IPS-NIHi7 (cell line): ENCODE results near the gene ZIC4.

ENCODE experiments used
- DNase-seq: peaks from one replicate; pipeline ENCODE4 v3.0.0; 2012; ENCODE audit warnings: mixed read lengths; ENCODE audit errors: extremely low spot score

ZIC4 gene

GRCh38 chr3:147406028-147406931 lies at the start of gene ZIC4:
Gene ZIC4 (minus strand): TSS chr3:147406543. CDS start chr3:147402797, 3,746 bp downstream.
- DNase-seq = no peak

GRCh38 chr3:147449669-147450068 lies 43.3 kb upstream of the ZIC4 start:
- no peak for DNase-seq

DNA sequence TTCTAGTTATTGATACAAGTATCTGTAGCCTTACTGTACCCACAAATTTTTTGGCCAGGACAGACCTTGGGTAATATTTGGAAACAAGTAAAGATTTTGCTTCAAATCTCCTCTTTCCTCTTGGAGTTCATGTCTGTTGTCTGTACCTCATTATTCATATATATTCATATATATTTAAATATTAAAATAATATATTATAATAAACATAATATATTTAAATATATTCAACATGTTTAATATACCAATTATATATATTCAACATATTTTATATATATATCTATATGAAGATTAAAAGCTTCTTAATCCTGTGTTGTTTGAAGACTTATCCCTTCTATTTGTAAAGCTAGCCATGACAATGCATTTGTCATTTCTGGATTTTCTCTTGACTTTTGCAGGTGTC lies 40.9 kb upstream of the ZIC4 start:
- no peak for DNase-seq

GRCh38 chr3:147431751-147432150 lies 25.4 kb upstream of the ZIC4 start:
- no peak for DNase-seq

DNA sequence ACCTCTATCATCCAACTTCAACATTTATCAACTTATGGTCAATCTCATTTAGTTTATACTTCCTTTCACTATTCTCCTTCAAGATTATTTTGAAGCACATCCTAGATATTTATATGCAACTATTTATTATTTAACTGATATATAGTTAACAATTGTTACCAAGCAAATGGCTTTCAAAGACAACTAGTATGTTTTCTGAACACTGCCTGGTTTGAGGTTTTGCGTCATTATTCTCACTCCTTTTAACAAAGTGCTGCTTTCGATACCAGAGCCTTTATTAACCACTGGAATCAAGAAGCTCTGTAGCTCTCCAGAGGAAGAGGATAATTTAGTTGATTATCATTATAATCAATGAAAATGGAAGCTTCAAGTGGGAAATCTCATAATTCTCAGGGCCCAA lies 22.4 kb upstream of the ZIC4 start:
- DNase-seq = no peak

DNA sequence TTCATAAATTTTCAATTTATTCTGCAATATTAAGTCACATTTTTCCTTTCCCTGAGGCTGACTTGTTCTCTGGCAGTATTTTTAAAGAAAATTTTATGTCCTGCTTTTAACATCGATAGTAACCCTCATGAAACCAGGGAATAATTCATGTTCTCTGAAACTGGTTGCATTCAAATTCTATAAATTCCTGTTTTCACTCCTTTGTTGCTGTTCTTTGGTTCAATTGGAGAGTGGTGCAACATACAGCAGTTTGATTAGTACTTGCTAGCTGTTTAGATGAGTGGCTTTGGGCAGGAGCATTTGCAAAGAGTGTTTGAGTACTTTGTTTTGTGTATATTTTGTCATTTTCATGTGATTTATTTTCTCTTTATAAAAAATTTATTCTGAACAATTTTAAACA lies 22.0 kb upstream of the ZIC4 start:
- no peak for DNase-seq

DNA sequence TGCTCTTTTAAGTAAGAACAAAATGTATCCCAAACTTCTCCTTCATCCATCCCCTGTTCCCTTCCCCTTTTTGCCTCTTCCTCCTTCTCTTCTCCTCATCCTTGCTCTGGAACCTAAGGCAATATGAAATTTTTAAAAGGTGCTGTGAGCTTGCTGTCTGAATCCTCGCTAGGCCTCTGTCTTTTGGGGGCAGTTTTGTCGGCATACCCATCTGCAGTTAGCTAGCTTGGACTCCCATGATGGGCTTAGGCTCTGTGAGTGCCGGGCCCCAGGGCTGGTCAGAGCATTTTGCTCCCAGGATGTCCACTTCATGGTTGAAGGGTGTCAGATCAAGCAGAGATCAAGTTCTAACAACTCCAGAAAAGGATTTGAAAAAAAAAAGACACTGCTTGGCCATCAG lies 21.4 kb upstream of the ZIC4 start:
- DNase-seq = no peak

DNA sequence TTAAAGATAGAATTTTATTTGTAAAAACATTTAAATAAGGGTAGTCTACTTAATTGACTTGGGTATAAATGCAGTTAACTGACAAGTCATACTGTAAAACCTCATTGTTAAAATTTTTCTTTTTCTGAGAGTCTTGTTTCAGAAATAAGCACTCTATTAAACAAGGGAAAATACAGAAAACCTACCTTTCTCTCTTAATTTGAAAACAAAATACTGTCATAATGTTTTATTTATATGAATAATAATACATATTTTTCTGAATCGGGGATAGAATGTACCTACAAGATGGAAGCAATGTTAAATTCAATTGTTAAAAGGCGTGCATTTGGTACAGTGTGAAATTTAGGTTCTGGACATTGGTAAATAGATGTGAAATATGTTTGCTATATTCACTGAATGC lies 20.6 kb upstream of the ZIC4 start:
- DNase-seq = no peak

GRCh38 chr3:147425388-147425850 lies 19.1 kb upstream of the ZIC4 start:
- DNase-seq = no peak

DNA sequence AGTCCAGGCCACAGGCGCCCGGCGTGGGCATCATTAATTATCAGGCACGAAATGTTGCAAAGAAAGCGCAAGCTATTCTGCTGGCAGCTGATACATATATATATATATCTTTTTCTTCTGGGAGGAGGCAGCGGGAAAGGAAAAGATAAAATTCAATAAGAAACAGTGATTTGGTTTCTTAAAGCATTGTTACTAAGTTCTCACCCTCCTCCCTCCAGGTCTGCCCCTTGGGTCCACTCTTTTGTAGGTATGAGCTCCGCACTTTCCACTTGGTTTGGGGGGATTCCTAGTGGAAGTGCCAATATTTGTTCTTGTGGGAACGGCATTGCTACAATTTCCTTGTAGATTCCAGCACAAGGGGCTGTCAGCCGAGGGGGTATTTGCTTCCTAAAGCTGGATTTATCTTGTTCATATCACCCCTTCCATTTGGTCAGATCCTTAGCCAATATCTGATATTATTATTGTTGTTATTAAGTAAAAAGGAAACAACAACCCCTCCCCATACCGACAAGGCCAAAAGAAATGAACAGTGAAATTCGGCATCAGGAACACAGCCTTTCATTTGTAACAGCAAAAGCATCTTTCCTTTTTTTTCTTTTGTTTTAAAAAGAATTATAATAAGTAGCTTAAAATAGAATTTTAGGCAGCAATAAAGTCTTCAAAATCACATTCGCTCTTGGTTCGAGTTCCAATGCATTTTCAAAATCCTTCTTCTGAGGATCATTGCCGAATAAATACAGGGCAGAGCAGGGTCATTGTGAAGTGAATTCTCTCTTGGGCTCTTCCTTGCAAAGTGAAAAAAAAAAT lies 18.4 kb upstream of the ZIC4 start:
- DNase-seq = no peak

- DNase-seq = no peak
Observed at GRCh38 chr3:147423798-147424580, 17.6 kb upstream of the ZIC4 start.

DNA sequence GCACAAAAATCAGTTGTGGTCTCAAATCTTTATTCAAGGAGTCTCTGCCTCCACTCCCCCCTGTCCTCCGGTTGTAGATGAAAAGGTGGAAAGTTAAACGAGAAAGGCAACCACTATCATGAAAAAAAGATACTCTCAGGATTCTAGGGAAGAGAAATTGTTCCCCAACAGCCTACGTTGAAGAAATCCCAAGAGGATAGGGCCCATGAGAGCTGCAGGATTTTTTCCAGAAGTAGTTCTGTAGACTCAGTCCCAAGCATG lies 17.1 kb upstream of the ZIC4 start:
- DNase-seq = no peak

GRCh38 chr3:147422601-147423536 lies 16.5 kb upstream of the ZIC4 start:
- peak; percentile 54 for DNase-seq

DNA sequence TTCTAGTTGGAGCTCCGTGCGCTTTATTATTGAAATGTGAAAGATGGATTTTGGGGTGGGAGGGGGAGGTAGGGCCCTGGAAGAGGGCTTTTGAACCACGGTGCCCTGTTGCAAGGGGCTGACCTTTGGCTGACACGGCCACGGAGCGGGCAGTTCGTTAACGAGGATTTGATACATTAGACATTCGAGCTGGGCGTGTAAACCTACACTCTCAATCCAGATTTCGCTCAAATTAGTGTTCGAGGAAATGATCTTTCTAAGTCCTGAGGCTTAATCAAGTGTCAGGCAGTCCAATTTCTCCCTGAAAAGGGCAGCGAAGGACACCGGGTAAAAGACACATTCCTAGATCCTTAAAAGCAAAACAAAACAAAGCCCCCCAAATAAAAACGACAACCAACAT lies 15.9 kb upstream of the ZIC4 start:
- no peak for DNase-seq

DNA sequence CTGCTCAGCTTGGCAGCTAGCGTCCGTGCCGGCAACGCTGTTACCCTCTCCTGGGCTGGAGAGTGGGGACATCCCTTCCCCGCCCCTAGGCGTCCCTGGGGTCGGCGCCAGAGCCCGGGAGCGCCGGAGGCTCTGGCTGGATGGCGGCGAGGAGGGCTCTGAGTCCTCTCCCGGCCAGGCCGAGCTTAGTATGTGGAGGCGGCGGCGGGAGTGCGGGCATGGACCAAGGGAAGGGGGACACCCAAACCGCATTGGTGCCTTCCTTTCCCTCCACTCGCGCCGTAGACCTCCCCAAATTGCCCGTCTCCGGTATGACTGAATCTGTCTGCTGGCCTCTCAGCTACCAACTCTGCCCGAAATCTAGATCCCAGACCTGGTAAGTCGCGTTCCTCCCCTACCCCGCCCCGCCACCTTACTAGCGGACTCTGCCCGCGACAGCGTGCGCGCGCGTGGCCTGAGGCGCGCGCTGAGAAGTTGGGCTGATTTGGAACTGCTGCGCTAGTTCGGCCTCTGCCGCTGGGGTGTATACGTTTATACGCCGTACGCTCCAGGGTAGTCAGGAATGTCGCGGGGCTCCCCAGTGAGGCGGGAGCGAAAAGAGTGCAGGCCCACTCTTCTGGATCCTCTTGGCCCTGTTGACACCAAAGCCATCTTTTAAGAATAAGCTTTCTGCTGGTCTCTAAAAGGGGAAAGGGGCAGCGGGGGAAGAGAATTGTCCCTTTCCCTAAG lies 15.0 kb upstream of the ZIC4 start:
- no peak for DNase-seq

- DNase-seq = no peak
Observed at GRCh38 chr3:147420353-147421183, 14.2 kb upstream of the ZIC4 start.

GRCh38 chr3:147419781-147420224 lies 13.5 kb upstream of the ZIC4 start:
- no peak for DNase-seq

DNA sequence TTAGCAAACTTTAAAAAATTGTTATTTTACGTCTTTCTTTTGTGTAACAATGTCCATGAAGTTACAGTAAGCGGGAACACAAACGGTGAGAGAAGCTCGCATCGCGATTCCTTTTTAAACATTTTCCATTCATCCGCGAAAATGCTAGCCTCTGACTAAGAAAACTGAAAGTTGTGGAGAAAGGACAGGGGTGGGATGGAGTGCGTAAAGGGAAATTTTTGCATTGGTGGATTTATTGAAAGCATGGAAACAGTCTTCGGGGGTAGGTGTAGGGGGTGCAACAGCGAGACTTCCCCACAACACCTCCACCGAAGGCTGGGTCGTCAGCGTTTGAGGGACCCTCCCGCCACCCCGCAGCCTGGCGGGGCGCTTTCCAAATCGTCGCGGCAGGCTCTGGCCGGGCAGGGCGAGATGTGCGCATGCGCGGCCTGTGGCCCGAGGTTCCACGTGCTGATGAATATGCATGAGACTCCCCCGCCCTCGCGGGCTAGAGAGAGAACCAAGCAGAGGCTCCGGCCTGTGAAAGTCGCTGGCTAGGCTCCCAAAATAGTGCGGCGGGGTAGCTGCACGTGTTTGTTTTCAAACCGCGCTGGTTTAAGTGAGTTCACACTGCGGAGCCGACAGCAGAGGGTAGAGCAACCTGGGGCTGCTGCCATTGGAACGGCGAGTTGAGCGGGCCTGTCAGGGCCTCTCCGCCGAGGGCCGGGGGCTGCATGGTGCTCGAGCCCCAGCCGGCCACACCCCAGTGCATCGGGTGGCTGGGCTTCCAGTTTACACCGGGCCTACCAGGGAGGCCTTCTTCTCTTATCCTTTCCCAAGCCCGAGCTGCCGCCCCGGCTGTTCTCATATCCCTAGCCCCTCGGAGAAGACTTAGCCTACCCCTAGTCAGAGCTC lies 12.7 kb upstream of the ZIC4 start:
- peak; percentile 85 for DNase-seq
